HCT116 (cell line): ENCODE data around the gene HOPX. TPM values are rescaled to one million over a fixed set of nuclear protein-coding genes. Genes with fewer than 3 reads are reported as not detected.

Experiments
- ATAC-seq: fragments of 200-7000 bp; cut with Tn5 transposase; 2 replicates; pipeline ENCODE4 v1.9.1; 2020; ENCODE audit warnings: mild to moderate bottlenecking, moderate library complexity
- BruUV-seq: library from RNA; stranded (reverse); fragments of 400-500 nt; replicated peaks from 2 replicates; lab custom pipeline; 2021; lab: Mats Ljungman, UMichigan
- CTCF ChIA-PET: fragments of 300-600 bp; sonication (Branson Sonifier 250); formaldehyde crosslinking; loops from one replicate; lab custom pipeline; 2021; ENCODE audit warnings: antibody characterized with exemption; lab: Charles Lee
- POLR2A ChIA-PET: fragments of 300-600, 350-600 bp; sonication (Branson Sonifier 250); formaldehyde crosslinking; loops from one replicate; lab custom pipeline; 2021; ENCODE audit warnings: antibody characterized with exemption; lab: Charles Lee
- RAD21 ChIA-PET, 2 experiments: fragments of 300-600 bp; sonication (Branson Sonifier 250); formaldehyde crosslinking; loops; one replicate each; lab custom pipeline; 2023; ENCODE audit warnings: low total read pairs in 2 of 2; ENCODE audit not compliant: uncharacterized antibody in 2 of 2, unreplicated experiment in 2 of 2, low non-redundant PET in 1 of 2; lab: Charles Lee
- DNase-seq: peaks from one replicate; pipeline ENCODE4 v3.0.0-alpha.2; 2010; ENCODE audit warnings: low read depth, low spot score
- H2AFZ ChIP-seq: fragments of 200-600 bp; shearing (Covaris generic), sonication (generic); 2 replicates; pipeline ENCODE4 v1.6.1; 2017; ENCODE audit warnings: low read depth, mixed run types, mixed read lengths, antibody characterized with exemption, low read length; ENCODE audit not compliant: poor library complexity, severe bottlenecking
- H3K27ac ChIP-seq: 2 replicates; pipeline ENCODE4 v1.5.1; 2012; ENCODE audit warnings: low read depth, low read length
- H3K27me3 ChIP-seq: fragments of 200-600 bp; sonication (generic); 2 replicates; pipeline ENCODE4 v1.6.1; 2016; ENCODE audit warnings: mixed run types, low read length, mixed read lengths; ENCODE audit not compliant: insufficient read depth
- H3K36me3 ChIP-seq, 2 experiments: fragments of 200-500 bp in 1 of 2; fragments of 200-600 bp in 1 of 2; sonication (Bioruptor generic) in 1 of 2; sonication (generic) in 1 of 2; 2 replicates each; pipeline versions ENCODE4 v1.5.1 to v1.6.1; 2014 to 2016; ENCODE audit warnings: low read length in 2 of 2, inconsistent platforms in 1 of 2, mixed read lengths in 1 of 2, mixed run types in 1 of 2; ENCODE audit not compliant: insufficient read depth in 2 of 2, control insufficient read depth in 1 of 2
- H3K4me1 ChIP-seq, 2 experiments: fragments of 200-600 bp in 1 of 2; sonication (generic) in 1 of 2; 2 replicates each; pipeline versions ENCODE4 v1.5.1 to v1.6.1; 2012 to 2017; ENCODE audit warnings: low read length in 2 of 2, inconsistent platforms in 1 of 2, mild to moderate bottlenecking in 1 of 2, mixed read lengths in 1 of 2, mixed run types in 1 of 2, moderate library complexity in 1 of 2; ENCODE audit not compliant: insufficient read depth in 2 of 2, control insufficient read depth in 1 of 2
- H3K4me2 ChIP-seq: fragments of 200-600 bp; sonication (generic); 2 replicates; pipeline ENCODE4 v1.6.1; 2017; ENCODE audit warnings: mixed run types, low read length, mixed read lengths
- H3K4me3 ChIP-seq, 2 experiments: fragments of 200-600 bp in 1 of 2; sonication (generic) in 1 of 2; replicated peaks in 1 of 2; 2 replicates each; pipeline ENCODE4 v1.5.1; 2011 to 2016; ENCODE audit warnings: low read length in 2 of 2, control low read depth in 1 of 2, low read depth in 1 of 2, mild to moderate bottlenecking in 1 of 2, mixed read lengths in 1 of 2, mixed run types in 1 of 2
- H3K79me2 ChIP-seq: fragments of 200-600 bp; sonication (generic); 2 replicates; pipeline ENCODE4 v1.6.1; 2017; ENCODE audit warnings: mild to moderate bottlenecking, mixed run types, low read length, moderate library complexity, mixed read lengths; ENCODE audit not compliant: insufficient read depth
- H3K9ac ChIP-seq: fragments of 200-600 bp; sonication (generic); 2 replicates; pipeline ENCODE4 v1.6.1; 2016; ENCODE audit warnings: low read length, mixed read lengths
- H3K9me2 ChIP-seq: fragments of 200-600 bp; sonication (generic), shearing (Covaris generic); 2 replicates; pipeline ENCODE4 v1.6.1; 2017; ENCODE audit warnings: mixed run types, mild to moderate bottlenecking, moderate library complexity; ENCODE audit not compliant: insufficient read depth
- H3K9me3 ChIP-seq, 2 experiments: fragments of 200-500 bp in 1 of 2; fragments of 200-600 bp in 1 of 2; sonication (Bioruptor generic) in 1 of 2; sonication (generic) in 1 of 2; 2 replicates each; pipeline ENCODE4 v1.6.1; 2014 to 2017; ENCODE audit warnings: low read length in 2 of 2, mixed read lengths in 2 of 2, inconsistent platforms in 1 of 2, low read depth in 1 of 2, mild to moderate bottlenecking in 1 of 2, mixed run types in 1 of 2, moderate library complexity in 1 of 2; ENCODE audit not compliant: control insufficient read depth in 1 of 2, insufficient read depth in 1 of 2
- H4K20me1 ChIP-seq: fragments of 200-600 bp; sonication (generic), shearing (Covaris generic); 2 replicates; pipeline ENCODE4 v1.6.1; 2017; ENCODE audit warnings: mixed run types, mild to moderate bottlenecking, moderate library complexity; ENCODE audit not compliant: insufficient read depth
- ATF3 ChIP-seq: IDR thresholded peaks from 2 replicates; pipeline ENCODE4 v1.6.1; 2012
- CBX3 ChIP-seq: IDR thresholded peaks from 2 replicates; pipeline ENCODE4 v1.6.1; 2012; ENCODE audit warnings: low read depth
- CEBPB ChIP-seq: IDR thresholded peaks from 2 replicates; pipeline ENCODE4 v1.6.1; 2012; ENCODE audit warnings: low read depth
- CTCF ChIP-seq, 3 experiments: fragments of 200-600 bp in 1 of 3; sonication (generic) in 1 of 3; IDR thresholded peaks in 2 of 3; conservative IDR thresholded peaks in 1 of 3; 2 replicates each; pipeline ENCODE4 v1.5.1; 2012 to 2017; ENCODE audit warnings: low read depth in 2 of 3, low read length in 2 of 3, antibody characterized with exemption in 1 of 3, borderline replicate concordance in 1 of 3, control low read depth in 1 of 3, mild to moderate bottlenecking in 1 of 3, mixed read lengths in 1 of 3, mixed run types in 1 of 3, moderate library complexity in 1 of 3; ENCODE audit not compliant: insufficient read depth in 1 of 3
- EGR1 ChIP-seq: IDR thresholded peaks from 2 replicates; pipeline ENCODE4 v1.6.1; 2012; ENCODE audit warnings: low read depth
- ELF1 ChIP-seq: IDR thresholded peaks from 2 replicates; pipeline ENCODE4 v1.6.1; 2012; ENCODE audit warnings: low read depth, borderline replicate concordance
- EZH2 ChIP-seq: fragments of 200-600 bp; sonication (generic); IDR thresholded peaks from 2 replicates; pipeline ENCODE4 v1.6.1; 2017; ENCODE audit warnings: antibody characterized with exemption, mixed run types
- EZH2phosphoT487 ChIP-seq: fragments of 200-600 bp; IDR thresholded peaks from 2 replicates; pipeline ENCODE4 v1.6.1; 2018; ENCODE audit warnings: antibody characterized with exemption, borderline replicate concordance
- FOSL1 ChIP-seq: IDR thresholded peaks from 2 replicates; pipeline ENCODE4 v1.6.1; 2012; ENCODE audit warnings: low read depth
- JUND ChIP-seq: IDR thresholded peaks from 2 replicates; pipeline ENCODE4 v1.6.1; 2012
- POLR2A ChIP-seq: IDR thresholded peaks from 2 replicates; pipeline ENCODE4 v1.7.0; 2011; ENCODE audit warnings: borderline replicate concordance; ENCODE audit not compliant: insufficient read depth, insufficient read length; ENCODE audit errors: extremely low read depth
- RAD21 ChIP-seq: IDR thresholded peaks from 2 replicates; pipeline ENCODE4 v1.6.1; 2012; ENCODE audit warnings: low read depth, mild to moderate bottlenecking
- REST ChIP-seq: IDR thresholded peaks from 2 replicates; pipeline ENCODE4 v1.6.1; 2012; ENCODE audit warnings: low read depth
- SIN3A ChIP-seq: IDR thresholded peaks from 2 replicates; pipeline ENCODE4 v1.6.1; 2012; ENCODE audit warnings: low read depth
- SP1 ChIP-seq: IDR thresholded peaks from 2 replicates; pipeline ENCODE4 v1.6.1; 2012; ENCODE audit warnings: low read depth
- SRF ChIP-seq: IDR thresholded peaks from 2 replicates; pipeline ENCODE4 v1.6.1; 2012; ENCODE audit warnings: low read depth
- TCF7L2 ChIP-seq: IDR thresholded peaks from 2 replicates; pipeline ENCODE4 v1.7.0; 2011; ENCODE audit warnings: borderline replicate concordance, inconsistent platforms; ENCODE audit not compliant: insufficient read depth, insufficient read length; ENCODE audit errors: extremely low read depth
- YY1 ChIP-seq: IDR thresholded peaks from 2 replicates; pipeline ENCODE4 v1.6.1; 2011; ENCODE audit warnings: low read length, low read depth, moderate library complexity, mild to moderate bottlenecking; ENCODE audit not compliant: insufficient replicate concordance; ENCODE audit errors: extremely low read depth
- ZBTB33 ChIP-seq: IDR thresholded peaks from 2 replicates; pipeline ENCODE4 v1.6.1; 2011; ENCODE audit warnings: mild to moderate bottlenecking, low read length, moderate library complexity; ENCODE audit not compliant: insufficient replicate concordance; ENCODE audit errors: extremely low read depth
- ZFX ChIP-seq: fragments of 450-650 bp; IDR thresholded peaks from 2 replicates; pipeline ENCODE4 v1.6.1; 2017
- intact Hi-C: fragments of 100-400 bp; cut with micrococcal nuclease; formaldehyde crosslinking; loops from 2 replicates; pipeline ENCODE4 v1.10.0; 2022
- total RNA-seq: library from RNA; stranded (reverse); gene quantifications from one replicate; pipeline ENCODE4 v1.2.1, GENCODE V29; 2021; ENCODE audit not compliant: unreplicated experiment

Gene HOPX
- total RNA-seq, 1 experiment from 2014 or later, result 0.42 TPM

GRCh38 chr4:56680266-56680665, 830 bp downstream of the HOPX start:
- Histone ChIP-seq H3K4me3 (no peak overlapping the region), H3K4me1 (peaks cover 0 to 3% of the 10 kb centered on the region in 2 experiments; a peak in 1 of 4 replicates), H3K9ac (no peak overlapping the region), H3K9me2 (no peaks in the 10 kb centered on the region), H3K79me2 (no peaks in the 10 kb centered on the region), H4K20me1 (no peaks in the 10 kb centered on the region), H3K27ac (no peak overlapping the region), H3K36me3 (no peaks in the 10 kb centered on the region), H3K27me3 (no peaks in the 10 kb centered on the region), H3K4me2 (no peak overlapping the region), H2AFZ (no peak overlapping the region), H3K9me3 (no peaks in the 10 kb centered on the region)
- BruUV-seq, result no TSS peak
- POLR2A ChIA-PET, result no interaction called here
- no peak for ATAC-seq
- intact Hi-C loops, result no loop called here
- CTCF ChIA-PET, result no interaction called here
- no peak for TF ChIP-seq ZFX
- TF ChIP-seq CEBPB, result no peak
- no peak for TF ChIP-seq YY1
- TF ChIP-seq CTCF (IDR thresholded peaks at IDR 0.05 in 2 of 3, conservative IDR thresholded peaks at IDR 0.05 in 1 of 3; ENCODE audit: borderline replicate concordance in 1 of 3, insufficient read depth in 1 of 3, low read depth in 2 of 3, low read length in 2 of 3), result no peak
- no peak for TF ChIP-seq ZBTB33
- no peak for TF ChIP-seq TCF7L2
- no peak for TF ChIP-seq SRF
- TF ChIP-seq ELF1, result no peak
- TF ChIP-seq JUND, result no peak
- no peak for TF ChIP-seq REST
- no peak for TF ChIP-seq CBX3
- no peak for TF ChIP-seq ATF3
- no peak for TF ChIP-seq EZH2
- TF ChIP-seq SP1, result no peak
- TF ChIP-seq FOSL1, result no peak
- no peak for TF ChIP-seq RAD21
- TF ChIP-seq EGR1, result no peak
- TF ChIP-seq POLR2A, result no peak
- no peak for TF ChIP-seq SIN3A
- TF ChIP-seq EZH2phosphoT487, result no peak
- RAD21 ChIA-PET, result no interaction called here
- DNase-seq, result no peak
